ENCODE measurements around the gene TMEM212.

- TF ChIP-seq CTCF (IDR thresholded peaks at IDR 0.05) (no peak), POLR2A (IDR thresholded peaks at IDR 0.05) (no peak), POLR2AphosphoS5 (IDR thresholded peaks at IDR 0.05) (no peak), EP300 (IDR thresholded peaks at IDR 0.05) (no peak)
Measured at GRCh38 chr3:171797873-171798272, 45.3 kb upstream of the TMEM212 start.
